Testis (tissue), 2 donors: ENCODE results near the gene PPM1H.

ENCODE experiments used
- POLR2A ChIP-seq: fragments of 450-650 bp; IDR thresholded peaks from one replicate; pipeline ENCODE4 v1.6.1; 2017; ENCODE audit warnings: antibody characterized with exemption, mild to moderate bottlenecking, moderate library complexity
- TF ChIP-seq, protein P1 (sequence below), 3 experiments: fragments of 450-650 bp in 2 of 3; fragments of 200-600 bp in 1 of 3; sonication (generic) in 1 of 3; IDR thresholded peaks; one replicate each; pipeline ENCODE4 v1.5.1; 2016 to 2019; ENCODE audit warnings: antibody characterized with exemption in 3 of 3, mild to moderate bottlenecking in 2 of 3, moderate library complexity in 1 of 3

DNA sequence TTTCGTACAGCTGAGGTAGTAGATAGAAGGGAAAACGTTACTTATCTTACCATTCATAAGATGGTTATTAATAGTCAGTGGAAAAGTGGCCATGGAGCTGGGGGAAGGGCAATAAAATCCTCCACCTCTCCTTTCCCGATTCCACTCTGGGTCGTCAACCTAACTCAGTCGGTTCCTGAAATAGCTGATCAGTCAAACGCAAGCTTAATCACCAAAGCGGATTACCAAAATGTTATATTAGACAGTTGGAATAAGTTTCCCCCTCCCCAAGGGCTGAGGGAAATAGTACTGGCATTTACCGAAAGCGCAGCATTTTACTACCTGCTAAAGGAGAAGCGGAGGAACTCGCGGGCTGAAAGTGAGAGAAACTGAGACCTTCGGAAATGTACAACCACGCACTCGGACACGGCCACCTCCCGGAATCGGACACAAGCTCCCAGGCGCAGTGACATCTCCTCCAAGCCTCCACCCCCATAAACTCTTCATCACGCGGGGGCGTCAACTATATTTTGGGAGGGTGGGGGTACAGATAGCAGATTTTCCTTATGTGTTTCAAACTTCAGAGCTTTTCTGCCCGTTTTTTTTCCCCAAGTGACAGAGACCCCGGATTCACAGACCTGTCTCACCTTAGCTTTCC lies 1.2 kb downstream of the PPM1H start:
- TF ChIP-seq POLR2A = no peak
- TF ChIP-seq, protein P1, sequence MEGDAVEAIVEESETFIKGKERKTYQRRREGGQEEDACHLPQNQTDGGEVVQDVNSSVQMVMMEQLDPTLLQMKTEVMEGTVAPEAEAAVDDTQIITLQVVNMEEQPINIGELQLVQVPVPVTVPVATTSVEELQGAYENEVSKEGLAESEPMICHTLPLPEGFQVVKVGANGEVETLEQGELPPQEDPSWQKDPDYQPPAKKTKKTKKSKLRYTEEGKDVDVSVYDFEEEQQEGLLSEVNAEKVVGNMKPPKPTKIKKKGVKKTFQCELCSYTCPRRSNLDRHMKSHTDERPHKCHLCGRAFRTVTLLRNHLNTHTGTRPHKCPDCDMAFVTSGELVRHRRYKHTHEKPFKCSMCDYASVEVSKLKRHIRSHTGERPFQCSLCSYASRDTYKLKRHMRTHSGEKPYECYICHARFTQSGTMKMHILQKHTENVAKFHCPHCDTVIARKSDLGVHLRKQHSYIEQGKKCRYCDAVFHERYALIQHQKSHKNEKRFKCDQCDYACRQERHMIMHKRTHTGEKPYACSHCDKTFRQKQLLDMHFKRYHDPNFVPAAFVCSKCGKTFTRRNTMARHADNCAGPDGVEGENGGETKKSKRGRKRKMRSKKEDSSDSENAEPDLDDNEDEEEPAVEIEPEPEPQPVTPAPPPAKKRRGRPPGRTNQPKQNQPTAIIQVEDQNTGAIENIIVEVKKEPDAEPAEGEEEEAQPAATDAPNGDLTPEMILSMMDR (IDR thresholded peaks at IDR 0.05) = no peak
